ENCODE data around the gene OMG.
"Not testable (repeated sequence)": the region's sequence is repeated elsewhere in the genome, so short reads cannot be mapped to it uniquely, and the experiment has no call there.

Gene OMG

DNA sequence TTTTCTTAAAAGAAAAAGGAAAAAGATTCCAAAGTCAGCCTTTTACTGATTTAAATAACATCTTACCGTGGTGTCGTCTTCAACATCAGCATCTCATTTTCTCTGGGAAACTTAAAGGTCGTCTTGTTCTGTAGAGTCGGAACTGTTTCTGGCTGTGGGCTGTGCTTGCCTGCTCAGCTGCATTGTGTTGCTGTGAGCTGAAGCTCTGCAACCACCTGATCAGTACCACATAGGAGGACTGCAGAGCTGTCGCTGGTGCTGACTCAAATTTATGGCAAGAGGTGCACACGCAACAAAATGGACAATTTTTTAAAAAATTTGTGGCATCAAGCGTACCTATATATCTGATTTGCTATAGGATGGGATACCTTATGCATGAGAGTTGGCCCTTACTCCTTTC is at the start of gene OMG:
Gene OMG, minus strand, starts transcription at position 150 of the 400 bp plus-strand sequence. CDS start 908 bp downstream, outside the sequence.
- DNase-seq = no peak

DNA sequence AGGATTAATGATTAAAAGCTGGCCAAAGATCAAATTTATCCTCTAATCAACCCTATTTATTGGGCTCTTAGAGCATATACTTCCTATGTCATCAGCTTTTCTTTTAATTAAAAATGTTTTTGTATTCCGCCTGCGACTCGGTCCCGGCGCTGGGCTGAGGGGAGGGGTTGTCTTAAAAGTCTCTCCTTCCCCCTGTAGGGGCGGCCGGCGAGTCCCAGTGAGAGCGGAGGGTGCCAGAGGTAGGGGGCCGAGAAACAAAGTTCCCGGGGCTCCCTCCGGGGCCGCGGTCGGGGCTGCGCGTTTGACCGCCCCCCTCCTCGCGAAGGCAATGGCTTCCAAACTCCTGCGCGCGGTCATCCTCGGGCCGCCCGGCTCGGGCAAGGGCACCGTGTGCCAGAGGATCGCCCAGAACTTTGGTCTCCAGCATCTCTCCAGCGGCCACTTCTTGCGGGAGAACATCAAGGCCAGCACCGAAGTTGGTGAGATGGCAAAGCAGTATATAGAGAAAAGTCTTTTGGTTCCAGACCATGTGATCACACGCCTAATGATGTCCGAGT is 48.2 kb upstream of the OMG start:
- DNase-seq = not testable (repeated sequence)

DNA sequence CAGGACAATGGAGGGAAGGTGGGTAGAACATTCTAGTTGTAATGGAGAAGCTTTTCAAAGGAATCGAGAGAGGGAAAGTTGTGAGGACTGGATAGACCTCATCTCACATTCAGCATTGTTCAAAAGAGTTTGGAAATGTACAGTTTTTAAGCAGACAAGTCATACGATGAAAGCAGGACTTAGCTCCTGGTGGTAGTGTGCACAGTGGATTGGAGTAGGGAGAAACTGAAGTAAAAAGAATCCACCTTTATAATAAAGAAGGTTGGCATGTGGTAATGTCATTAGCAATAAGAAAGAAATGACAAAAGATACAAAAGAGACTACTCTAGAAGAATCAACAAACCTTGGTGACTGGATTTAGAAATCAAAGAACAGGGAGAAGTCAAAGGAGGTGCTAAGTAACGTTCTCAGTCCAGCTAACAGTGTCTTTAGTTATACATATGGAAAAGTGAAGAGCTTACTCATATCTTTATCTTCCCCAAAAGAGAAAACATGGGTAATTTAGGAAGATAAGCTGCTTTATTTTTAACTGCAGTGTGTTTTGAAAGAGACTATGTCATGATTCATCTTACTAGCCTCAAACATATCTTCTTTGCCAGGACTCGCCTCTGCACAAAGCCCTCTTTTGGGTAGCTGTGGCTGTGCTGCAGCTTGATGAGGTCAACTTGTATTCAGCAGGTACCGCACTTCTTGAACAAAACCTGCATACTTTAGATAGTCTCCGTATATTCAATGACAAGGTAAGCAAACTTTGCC is 43.0 kb upstream of the OMG start:
- DNase-seq = no peak

GRCh38 chr17:31329221-31329620 is 32.2 kb upstream of the OMG start:
- DNase-seq = no peak

GRCh38 chr17:31328160-31328535 is 31.1 kb upstream of the OMG start:
- DNase-seq = no peak

DNA sequence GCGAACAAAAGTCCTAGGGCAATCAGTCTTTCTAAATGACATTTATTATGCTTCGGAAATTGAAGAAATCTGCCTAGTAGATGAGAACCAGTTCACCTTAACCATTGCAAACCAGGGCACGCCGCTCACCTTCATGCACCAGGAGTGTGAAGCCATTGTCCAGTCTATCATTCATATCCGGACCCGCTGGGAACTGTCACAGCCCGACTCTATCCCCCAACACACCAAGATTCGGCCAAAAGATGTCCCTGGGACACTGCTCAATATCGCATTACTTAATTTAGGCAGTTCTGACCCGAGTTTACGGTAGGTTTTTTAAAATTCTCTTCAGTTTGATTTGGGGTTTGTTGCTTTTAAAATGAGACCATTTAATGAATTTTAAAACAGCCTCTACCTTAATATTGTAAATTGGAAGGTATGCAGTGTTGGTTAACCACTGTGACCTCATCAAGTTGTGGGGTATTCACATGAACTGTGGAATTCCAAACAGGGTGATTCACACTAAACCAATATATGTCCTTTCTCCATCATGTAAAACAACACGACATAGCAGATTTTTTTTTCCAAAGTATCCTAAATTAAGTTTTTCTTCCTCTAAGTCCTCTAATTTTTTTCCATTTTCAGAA is 30.6 kb upstream of the OMG start:
- DNase-seq = no peak

DNA sequence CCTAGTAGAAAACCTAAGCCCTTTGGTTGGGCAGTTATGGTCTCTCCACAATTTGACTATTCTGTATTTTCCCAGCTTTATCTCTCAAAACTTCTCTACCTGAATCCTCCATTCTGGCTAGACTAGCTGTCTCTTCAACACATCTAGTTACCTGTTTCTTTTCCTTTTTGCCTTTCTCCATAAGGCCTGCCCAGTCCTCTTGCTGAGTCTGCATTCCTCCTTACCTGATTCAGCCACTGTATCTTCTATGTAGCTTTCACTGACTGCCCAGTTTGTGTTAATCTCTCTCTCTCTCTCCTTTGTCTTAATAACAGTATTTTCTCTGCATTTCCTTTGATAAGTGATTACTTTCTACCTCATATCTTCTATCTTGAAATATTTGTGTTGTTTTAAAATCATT is 26.5 kb upstream of the OMG start:
- no peak for DNase-seq

DNA sequence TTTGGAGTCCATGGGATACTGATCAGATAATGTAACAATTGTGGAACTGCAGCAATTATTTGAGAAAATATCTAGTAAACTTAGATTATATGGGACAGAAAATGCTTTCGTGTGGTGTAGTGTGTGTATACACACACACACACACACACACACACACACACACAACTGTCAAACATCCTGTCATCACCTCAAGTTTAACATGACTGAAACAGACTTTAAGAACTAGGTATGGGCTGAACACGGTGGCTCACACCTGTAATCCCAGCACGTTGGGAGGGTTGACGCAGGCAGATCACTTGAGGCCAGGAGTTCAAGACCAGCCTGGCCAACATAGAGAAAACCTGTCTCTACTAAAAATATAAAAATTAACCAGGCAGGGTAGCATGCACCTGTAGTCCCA is 24.9 kb upstream of the OMG start:
- DNase-seq = peak; percentile 19

- DNase-seq = peak; percentile 72
Measured at GRCh38 chr17:31321481-31321880, 24.4 kb upstream of the OMG start, which contains the start of gene EVI2A. Gene EVI2A, minus strand, starts transcription at chr17:31321622. Its CDS starts 2,609 bp downstream, at chr17:31319013.

DNA sequence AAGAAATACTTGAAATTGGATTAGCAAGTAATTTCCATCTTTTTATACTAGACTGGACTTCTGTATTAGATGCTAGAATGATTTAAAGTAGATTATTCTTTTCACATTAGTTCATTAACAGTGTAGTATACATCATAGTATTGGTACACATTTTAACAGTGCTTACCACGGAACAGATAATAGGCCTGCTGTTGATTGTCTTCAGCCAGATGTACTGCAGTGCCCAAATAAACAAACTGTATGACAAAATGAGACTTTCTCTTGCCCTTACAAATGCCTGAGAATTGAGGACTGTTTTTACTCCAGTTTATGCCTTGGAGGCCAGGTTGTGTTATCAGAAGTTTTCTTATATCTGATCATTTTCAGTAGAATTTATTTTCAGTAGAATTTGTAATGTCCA is 23.8 kb upstream of the OMG start:
- DNase-seq = no peak

DNA sequence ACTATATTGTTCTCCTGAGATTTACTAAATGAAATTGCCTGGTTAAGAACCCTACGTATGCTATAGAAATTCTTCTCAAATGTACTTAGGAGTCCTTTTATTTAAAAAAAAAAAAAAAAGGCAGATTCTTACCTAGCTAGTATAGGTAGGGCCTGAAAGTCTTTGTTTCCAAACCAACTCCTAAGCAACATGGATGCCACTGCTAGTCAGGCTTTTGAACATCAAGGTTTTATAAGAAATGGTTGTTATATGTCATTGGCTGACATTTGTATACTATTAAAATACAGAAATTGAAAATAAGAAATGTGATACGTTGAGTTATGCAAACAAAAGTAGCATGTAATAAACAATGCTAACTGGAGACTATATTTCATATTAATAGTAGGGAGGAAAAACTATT is 23.2 kb upstream of the OMG start:
- DNase-seq = no peak

DNA sequence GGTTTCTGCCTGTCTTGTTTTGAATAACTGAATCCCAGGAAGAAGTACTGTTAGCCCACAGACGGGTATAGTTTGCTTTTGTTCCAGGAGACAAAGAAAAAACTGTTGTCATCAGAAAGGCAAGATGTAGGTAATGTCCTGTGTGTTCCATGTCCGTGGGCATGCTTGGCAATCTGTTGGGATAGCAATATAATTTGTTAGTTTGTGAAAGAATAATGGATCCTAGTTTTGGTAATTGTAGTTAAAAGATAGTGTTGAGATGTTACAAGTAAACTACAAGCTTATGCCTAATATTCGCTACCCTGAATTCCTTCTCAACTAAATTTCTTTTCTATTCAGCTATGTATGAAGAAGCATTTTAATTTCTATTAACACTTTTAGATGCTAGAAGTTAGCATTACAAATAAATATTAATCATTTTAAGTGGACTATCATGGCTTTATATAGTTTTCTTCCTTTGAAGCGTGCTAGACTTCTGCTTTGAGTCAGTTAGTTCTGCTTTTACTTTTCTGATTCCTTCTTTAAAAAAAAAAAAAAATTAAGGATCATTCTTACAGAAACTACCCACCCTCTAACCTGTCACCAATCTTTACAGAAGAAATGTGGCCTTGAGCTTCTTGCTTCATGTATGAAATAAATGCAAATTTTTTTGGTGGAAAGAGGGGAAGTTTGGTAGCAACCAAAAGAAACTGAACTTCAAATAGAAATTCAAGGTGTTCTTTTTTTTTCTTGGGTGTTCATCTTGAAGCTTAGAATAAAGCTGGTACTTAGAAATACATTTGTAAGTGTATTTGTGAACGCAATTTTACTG is 22.0 kb upstream of the OMG start:
- DNase-seq = no peak

DNA sequence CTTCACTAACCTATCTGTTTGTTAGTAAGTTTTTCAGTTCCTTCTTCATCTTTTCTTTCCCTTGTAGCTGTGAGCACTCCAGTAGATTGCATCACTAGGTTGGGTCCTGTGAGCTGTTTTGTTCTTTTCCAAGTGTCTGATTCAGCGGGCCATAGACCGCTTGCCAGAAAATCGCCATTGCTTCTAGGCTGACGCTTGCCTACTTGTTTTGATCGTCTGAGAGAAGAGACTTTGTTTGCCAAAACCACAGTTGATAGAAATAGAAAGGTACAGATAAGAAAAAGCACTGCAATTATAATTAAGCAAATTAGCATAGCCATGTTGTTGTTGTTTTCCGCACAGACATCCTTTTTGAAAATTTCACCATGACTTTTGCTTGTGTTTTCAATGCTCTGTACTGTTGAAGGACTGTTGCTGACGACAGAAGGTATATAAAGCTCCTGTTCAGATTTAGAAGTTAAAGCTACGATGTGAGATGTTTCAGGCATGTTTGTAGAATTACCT is 21.3 kb upstream of the OMG start:
- DNase-seq = peak; percentile 52

DNA sequence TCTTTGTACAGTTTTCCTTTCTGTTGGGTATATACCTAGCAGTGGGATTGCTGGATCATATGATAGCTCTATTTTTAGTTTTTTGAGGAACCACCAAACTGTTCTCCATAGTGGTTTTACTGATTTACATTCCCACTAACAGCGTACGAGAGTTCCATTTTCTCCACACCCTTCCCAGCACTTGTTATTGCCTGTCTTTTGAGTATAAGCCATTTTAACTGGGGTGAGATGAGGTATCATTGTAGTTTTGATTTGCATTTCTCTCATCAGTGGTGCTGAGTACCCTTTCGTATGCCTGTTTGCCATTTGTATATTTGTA is 17.7 kb upstream of the OMG start:
- DNase-seq = no peak

DNA sequence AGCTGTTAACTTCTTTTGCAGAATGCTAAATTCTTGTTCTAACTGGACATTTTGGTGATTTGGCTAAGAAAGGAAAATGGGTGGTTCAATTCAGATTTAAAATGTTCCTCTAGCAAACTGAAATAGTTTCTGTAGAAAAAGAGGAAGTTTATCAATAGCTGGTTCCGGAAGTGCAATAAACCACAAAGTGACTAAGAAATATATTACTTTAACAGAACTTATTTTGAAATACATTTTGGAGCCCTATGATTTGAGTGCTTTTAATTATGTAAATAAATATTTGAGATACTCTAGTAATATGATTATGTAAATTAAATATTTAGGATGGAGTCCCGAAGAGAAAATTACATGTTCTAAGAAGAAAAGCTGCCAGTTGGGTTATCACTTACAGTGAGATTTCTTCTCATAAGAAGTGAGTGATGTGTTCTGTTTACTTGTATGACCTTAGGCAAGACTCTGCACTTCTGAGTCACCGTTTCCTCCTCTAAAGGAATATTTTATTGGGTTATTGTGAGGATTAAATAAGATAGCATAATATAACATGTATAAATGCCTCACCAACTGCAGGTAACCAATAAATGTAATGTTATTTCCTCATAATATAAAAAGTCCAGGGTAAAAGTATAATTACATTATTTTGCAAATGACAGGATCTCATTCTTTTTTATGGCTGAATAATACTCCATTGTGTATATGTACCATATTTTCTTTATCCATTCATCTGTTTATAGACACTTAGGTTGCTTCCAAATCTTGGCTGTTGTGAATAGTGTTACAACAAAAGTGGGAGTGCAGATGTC is 17.1 kb upstream of the OMG start, which contains the start of gene EVI2B:
Gene EVI2B, minus strand, starts transcription at position 73 of the 800 bp plus-strand sequence. CDS start 8,445 bp downstream, outside the sequence.
- DNase-seq = no peak

GRCh38 chr17:31312223-31312622 is 15.2 kb upstream of the OMG start:
- DNase-seq = peak; percentile 50

DNA sequence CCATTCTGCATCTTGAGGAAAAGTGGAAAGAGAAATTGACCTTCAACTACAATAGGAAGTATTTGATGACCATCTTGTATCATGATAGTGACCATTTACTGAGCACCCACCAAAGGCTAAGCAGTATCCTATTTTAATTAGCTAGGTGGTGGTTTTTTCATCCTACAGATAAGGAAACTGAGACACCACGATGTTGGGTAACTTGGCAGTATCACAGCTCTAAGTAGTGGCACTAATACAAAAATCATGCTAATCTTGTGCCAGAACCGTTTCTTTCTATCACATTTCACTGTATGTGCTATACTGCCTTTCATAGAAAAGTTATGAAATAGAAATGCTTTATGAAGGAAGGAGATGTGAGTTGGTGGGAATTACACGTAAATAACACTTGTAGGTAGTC is 14.5 kb upstream of the OMG start:
- DNase-seq = no peak

DNA sequence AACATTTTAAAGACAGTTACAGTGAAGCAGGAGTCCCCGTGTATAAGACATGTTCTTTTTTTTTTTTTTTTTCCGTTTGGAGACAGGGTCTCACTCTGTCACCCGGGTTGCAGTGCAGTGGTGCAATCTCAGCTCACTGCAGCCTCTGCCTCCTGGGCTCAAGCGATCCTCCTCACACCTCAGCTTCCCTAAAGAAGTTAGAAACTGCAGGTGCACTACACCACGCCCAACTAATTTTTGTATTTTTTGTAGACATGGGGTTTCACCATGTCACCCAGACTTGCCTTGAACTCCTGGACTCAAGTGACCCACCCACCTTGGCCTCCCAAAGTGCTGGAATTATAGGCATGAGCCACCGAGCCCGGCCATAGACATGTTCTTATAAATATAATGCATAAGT is 13.8 kb upstream of the OMG start:
- DNase-seq = no peak

GRCh38 chr17:31310260-31310659 is 13.2 kb upstream of the OMG start:
- peak; percentile 55 for DNase-seq

DNA sequence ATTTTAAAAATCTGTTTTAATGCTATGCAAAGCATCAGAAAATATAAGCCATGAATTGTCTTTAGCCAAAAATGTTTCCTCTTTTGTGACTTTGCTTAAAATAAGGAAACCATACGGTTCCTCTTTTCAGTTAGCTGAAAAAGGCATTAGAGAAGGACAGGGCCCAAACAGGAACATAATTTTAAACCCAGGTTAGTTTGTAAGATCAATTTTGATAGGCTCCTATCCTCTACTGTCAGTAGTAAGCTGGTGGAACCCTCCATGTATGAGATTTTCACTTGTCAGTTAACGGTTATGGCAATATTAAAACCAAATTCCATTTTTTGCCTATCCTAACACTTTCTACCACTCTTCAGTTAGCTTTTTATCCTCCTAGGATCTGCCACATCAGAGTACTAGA is 12.5 kb upstream of the OMG start:
- DNase-seq = no peak

DNA sequence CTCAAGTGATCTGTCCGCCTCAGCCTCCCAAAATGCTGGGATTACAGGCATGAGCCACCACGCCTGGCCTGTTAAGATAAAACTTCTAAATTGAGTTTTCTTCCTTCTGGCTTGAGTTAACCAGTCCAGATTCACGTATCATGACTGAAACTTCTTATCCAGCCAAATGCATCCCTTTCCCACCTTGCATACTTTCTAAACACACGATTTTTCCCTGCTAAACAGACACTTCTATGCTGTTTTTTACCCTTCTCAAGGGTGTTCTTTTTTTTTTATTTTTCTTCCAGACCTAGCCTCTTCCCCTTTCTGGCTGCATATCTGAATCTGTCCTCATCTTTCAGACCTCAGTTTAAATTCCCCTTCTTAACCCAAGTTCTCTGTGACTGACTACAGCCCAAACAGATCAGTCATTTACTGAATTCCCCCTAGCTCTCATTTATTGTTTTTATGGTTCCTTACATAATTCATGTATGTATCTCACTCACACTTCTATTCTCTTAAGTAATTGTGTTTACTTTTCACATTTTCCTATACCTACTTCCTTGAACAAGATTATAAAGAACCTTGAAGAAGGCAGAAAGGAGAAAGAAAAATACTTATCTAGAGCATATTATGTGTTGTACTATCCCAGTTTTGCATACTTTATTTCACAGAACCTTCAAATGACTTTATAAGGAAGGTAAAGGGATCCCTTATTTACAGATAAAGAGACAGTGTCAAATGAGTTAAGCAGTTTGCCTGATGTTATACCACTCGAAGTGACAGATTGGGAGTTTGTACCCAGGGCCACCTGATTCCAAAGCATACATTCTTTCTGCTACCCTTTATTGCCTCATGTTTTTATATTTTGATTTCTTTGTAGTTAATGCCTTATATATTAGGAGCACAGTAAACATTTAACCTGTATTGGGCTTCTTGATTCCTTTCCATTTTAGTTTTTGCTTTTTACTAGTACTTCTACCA is 11.6 kb upstream of the OMG start:
- no peak for DNase-seq
